Erythroblast (primary cell): ENCODE measurements around the gene TRAPPC3L.

ENCODE experiments used
- GATA1 ChIP-seq: IDR thresholded peaks from 2 replicates; pipeline ENCODE4 v1.6.1; 2011; ENCODE audit warnings: low read depth, mild to moderate bottlenecking, control low read depth, low read length, moderate library complexity
- POLR2A ChIP-seq: IDR thresholded peaks from 2 replicates; pipeline ENCODE4 v1.6.1; 2011; ENCODE audit warnings: mild to moderate bottlenecking, low read length

DNA sequence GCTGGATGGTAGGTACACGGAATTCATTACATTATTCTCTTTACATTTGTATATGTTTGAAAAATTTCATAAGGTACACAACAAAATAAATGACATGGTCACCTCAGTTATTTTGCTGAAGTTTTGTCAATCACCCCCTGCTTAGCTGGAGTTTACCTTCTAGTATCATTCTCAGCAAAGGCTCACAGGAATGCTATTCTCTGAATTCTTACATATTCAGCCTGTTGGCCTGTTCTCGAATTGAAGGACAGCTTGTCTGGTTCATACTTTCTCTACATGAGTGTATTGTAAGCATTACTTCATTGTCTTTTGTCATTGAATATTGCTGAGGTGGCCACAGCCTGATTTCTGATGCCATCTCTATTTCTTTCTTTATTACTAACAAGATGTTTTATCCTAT is 21.2 kb downstream of the TRAPPC3L start:
- no peak for TF ChIP-seq POLR2A
- TF ChIP-seq GATA1, result no peak
